ENCODE results near the gene PTCD1. TPM values are rescaled to one million over a fixed set of nuclear protein-coding genes. Genes with fewer than 3 reads are reported as not detected.

Gene PTCD1
- total and polyA plus RNA-seq, 2 of the 8 experiments (the other 6 are each of a cell fraction or from before 2014, with no cell fraction given), result 7.5 to 7.6 TPM

GRCh38 chr7:99438573-99439480 lies at the start of gene PTCD1, which contains the start of gene CPSF4 (continued):
- TF ChIP-seq, protein P1, sequence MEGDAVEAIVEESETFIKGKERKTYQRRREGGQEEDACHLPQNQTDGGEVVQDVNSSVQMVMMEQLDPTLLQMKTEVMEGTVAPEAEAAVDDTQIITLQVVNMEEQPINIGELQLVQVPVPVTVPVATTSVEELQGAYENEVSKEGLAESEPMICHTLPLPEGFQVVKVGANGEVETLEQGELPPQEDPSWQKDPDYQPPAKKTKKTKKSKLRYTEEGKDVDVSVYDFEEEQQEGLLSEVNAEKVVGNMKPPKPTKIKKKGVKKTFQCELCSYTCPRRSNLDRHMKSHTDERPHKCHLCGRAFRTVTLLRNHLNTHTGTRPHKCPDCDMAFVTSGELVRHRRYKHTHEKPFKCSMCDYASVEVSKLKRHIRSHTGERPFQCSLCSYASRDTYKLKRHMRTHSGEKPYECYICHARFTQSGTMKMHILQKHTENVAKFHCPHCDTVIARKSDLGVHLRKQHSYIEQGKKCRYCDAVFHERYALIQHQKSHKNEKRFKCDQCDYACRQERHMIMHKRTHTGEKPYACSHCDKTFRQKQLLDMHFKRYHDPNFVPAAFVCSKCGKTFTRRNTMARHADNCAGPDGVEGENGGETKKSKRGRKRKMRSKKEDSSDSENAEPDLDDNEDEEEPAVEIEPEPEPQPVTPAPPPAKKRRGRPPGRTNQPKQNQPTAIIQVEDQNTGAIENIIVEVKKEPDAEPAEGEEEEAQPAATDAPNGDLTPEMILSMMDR (IDR thresholded peaks at IDR 0.05; ENCODE audit: control extremely low read depth in 1 of 3, insufficient read depth in 1 of 3, low read depth in 1 of 3, low read length in 3 of 3), result no peak
- TF ChIP-seq CBX5 (IDR thresholded peaks at IDR 0.05; ENCODE audit: low read depth, low read length), result no peak
- TF ChIP-seq POLR2AphosphoS5 (IDR thresholded peaks at IDR 0.05; ENCODE audit: low read depth, low read length), result peak; percentile 70
- no peak for TF ChIP-seq SAP30 (IDR thresholded peaks at IDR 0.05; ENCODE audit: insufficient read depth, insufficient replicate concordance, low read length)
- TF ChIP-seq JUN (IDR thresholded peaks at IDR 0.05; ENCODE audit: low read depth, low read length), result no peak
- TF ChIP-seq TEAD4 (IDR thresholded peaks at IDR 0.05; ENCODE audit: low read depth, low read length), result no peak
- TF ChIP-seq PHF8 (conservative IDR thresholded peaks at IDR 0.05; ENCODE audit: low read depth, low read length), result peak; percentile 99
- TF ChIP-seq SP2 (IDR thresholded peaks at IDR 0.05; ENCODE audit: low read length), result no peak
- TF ChIP-seq KDM4A (IDR thresholded peaks at IDR 0.05; ENCODE audit: low read depth, low read length, severe bottlenecking), result peak; percentile 39
- TF ChIP-seq EZH2 (IDR thresholded peaks at IDR 0.05; ENCODE audit: low read depth, low read length, severe bottlenecking), result no peak
- TF ChIP-seq BRCA1 (IDR thresholded peaks at IDR 0.05; ENCODE audit: low read depth, low read length), result no peak
- 0 out of 4 replicates have a peak, but pooled peaks of 1 of the 2 experiments have one; percentile 54 for TF ChIP-seq HDAC2 (IDR thresholded peaks at IDR 0.05; ENCODE audit: borderline replicate concordance in 1 of 2, low read depth in 2 of 2, low read length in 2 of 2)
- TF ChIP-seq YY1 (IDR thresholded peaks at IDR 0.05; ENCODE audit: low read depth, low read length), result peak; percentile 67; the same call in 1 of the 2 replicates
- no peak for TF ChIP-seq ZNF274 (IDR thresholded peaks at IDR 0.05; ENCODE audit: borderline replicate concordance, extremely low read depth, low read length)
- TF ChIP-seq, protein P2, sequence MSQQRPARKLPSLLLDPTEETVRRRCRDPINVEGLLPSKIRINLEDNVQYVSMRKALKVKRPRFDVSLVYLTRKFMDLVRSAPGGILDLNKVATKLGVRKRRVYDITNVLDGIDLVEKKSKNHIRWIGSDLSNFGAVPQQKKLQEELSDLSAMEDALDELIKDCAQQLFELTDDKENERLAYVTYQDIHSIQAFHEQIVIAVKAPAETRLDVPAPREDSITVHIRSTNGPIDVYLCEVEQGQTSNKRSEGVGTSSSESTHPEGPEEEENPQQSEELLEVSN (IDR thresholded peaks at IDR 0.05), result peak; percentile 56
- TF ChIP-seq SIN3A (conservative IDR thresholded peaks at IDR 0.05 in 1 of 2, IDR thresholded peaks at IDR 0.05 in 1 of 2; ENCODE audit: low read depth in 1 of 2, low read length in 2 of 2), result peak in 1 of 2 experiments; percentile 81; a peak in 1 of 4 replicates
- TF ChIP-seq SRF (IDR thresholded peaks at IDR 0.05; ENCODE audit: low read depth, low read length), result peak; percentile 98
- TF ChIP-seq JUND (IDR thresholded peaks at IDR 0.05; ENCODE audit: low read length), result no peak
- no peak for TF ChIP-seq POU5F1 (IDR thresholded peaks at IDR 0.05; ENCODE audit: low read depth, low read length)
